Stromal cell of bone marrow (primary cell): ENCODE data around the gene BEX5.
"Not testable (repeated sequence)": the region's sequence is repeated elsewhere in the genome, so short reads cannot be mapped to it uniquely, and the experiment has no call there.

Experiments
- DNase-seq: peaks from one replicate; pipeline ENCODE4 v3.0.0-alpha.2; 2012; ENCODE audit warnings: low read depth

Gene BEX5

GRCh38 chrX:102155806-102156179 is at the start of gene BEX5:
TSS of gene BEX5 (minus strand) at chrX:102155977. CDS start at chrX:102154265, 1,712 bp downstream.
- peak; percentile 0 for DNase-seq

- DNase-seq, result no peak
These were observed 30.4 kb upstream of the BEX5 start for GRCh38 chrX:102185967-102186720.

GRCh38 chrX:102154900-102155805 is 624 bp downstream of the BEX5 start:
- no peak for DNase-seq

- no peak for DNase-seq
These were observed 1.4 kb downstream of the BEX5 start for GRCh38 chrX:102154218-102154860.

GRCh38 chrX:102142274-102142673 is 13.5 kb downstream of the BEX5 start, which contains the start of gene TCEAL6:
TSS of gene TCEAL6 (minus strand) at chrX:102142481.
- not testable (repeated sequence) for DNase-seq

GRCh38 chrX:102141631-102142030 is 14.1 kb downstream of the BEX5 start:
- not testable (repeated sequence) for DNase-seq

GRCh38 chrX:102140876-102141275 is 14.9 kb downstream of the BEX5 start:
- DNase-seq, result not testable (repeated sequence)

GRCh38 chrX:102138064-102138463 is 17.7 kb downstream of the BEX5 start:
- DNase-seq, result no peak

- no peak for DNase-seq
These were observed 26.3 kb downstream of the BEX5 start for GRCh38 chrX:102129473-102129872.

- DNase-seq, result no peak
These were observed 28.9 kb downstream of the BEX5 start for GRCh38 chrX:102126863-102127262.

GRCh38 chrX:102126080-102126818 is 29.5 kb downstream of the BEX5 start:
- not testable (repeated sequence) for DNase-seq

GRCh38 chrX:102125436-102125835 is 30.3 kb downstream of the BEX5 start, which contains the start of gene TCEAL2:
TSS of gene TCEAL2 (plus strand) at chrX:102125679. CDS start at chrX:102126831, 1,152 bp downstream.
- DNase-seq, result not testable (repeated sequence)

- DNase-seq, result not testable (repeated sequence)
These were observed 30.8 kb downstream of the BEX5 start for GRCh38 chrX:102125014-102125413.

GRCh38 chrX:102115748-102116147 is 40.0 kb downstream of the BEX5 start:
- DNase-seq, result no peak

GRCh38 chrX:102113367-102113766 is 42.4 kb downstream of the BEX5 start:
- no peak for DNase-seq
